NCI-H1105 treated with DMSO at 0.1 percent for 48 hours (cell line): Measurements from ENCODE around the gene ZMYND11.
"Not testable (repeated sequence)": the region's sequence is repeated elsewhere in the genome, so short reads cannot be mapped to it uniquely, and the experiment has no call there.

Experiments used
- DNase-seq: peaks from one replicate; lab custom pipeline; 2025; lab: John Stamatoyannopoulos, UW

ZMYND11 gene

DNA sequence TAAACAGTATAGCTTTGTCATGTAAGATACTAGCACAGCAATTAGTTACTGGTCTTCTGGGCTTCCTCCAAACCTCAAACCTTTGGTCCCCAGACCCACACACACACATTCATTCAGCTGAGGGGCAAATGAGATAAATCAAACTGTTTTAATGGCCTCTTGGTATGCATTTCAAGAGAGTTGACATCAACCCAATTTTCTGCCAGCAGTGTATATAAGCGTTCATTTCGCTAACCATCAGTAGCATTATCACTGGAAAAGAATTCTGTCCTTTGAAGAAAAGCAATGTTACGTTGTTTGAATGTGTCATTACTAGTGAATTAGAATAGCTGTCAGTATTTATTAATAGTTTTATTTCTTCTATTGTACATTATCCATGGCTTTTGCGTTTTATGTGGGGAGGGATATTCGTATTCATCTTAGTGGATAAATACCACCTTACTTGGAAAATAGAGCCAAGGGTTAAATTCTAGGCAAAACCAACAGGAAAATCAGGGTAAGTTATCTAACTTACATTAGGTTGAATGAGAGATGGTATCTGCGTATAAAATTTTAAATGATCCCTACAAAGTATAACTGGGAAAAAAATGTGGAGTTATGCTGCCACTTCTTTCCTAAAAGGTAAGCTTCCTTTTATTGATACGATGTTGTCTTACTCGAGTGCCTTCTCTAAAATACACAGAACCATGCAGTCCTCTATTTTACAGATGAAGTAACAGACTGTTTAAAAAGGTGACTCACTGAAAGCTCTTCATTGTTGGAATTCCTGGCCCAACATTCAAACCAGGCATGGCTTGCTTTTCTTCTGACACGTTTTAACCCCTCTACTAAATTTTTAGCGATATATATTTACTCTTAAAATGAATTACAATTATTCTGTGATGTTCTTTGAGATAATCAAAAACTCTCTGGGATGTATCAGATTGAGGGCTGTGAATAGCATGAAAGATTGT is 2.0 kb upstream of the ZMYND11 start:
- DNase-seq, result no peak

DNA sequence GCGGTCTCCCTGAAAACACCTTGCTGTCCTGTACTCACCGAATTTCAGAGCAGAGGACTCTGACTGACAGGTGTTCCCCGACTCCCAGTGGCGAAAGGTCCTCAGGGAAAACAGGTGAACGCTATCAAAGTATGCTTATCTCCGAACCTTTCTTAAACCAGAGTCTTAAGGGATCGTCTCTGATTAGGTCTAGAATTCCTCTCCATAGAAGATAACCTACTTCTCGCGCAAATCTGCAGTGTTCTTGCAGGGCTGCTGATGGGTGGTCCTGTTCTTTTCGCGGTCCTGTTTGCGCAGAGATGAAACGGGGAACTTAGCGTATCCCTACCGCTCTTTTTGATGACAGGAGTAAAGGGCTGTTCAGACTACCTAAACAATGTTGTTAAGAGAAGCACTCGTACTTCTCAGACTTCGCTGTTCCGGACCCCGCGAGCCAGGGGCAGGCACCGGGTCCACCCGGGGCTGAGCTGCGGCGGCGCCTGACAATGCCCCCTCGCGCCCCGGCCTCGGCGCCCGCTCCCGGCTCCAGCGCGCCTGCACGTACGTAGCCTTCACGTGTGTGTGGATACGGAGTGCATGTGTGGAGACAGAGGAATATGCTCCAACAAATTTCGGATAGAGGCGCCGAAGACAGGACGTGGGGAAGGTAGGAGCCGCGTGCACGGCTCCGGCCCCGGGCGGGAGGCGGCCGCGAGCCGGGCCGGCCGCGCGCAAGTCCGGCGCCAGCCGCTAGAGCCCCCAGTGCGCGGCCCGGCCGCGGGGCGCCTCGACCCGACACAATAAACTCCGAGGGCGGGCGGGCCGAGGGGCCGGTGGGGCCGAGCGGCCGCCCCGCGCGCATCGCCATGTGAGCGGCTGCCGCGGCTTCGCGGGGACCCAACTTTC is 766 bp upstream of the ZMYND11 start:
- DNase-seq, result peak; percentile 16

DNA sequence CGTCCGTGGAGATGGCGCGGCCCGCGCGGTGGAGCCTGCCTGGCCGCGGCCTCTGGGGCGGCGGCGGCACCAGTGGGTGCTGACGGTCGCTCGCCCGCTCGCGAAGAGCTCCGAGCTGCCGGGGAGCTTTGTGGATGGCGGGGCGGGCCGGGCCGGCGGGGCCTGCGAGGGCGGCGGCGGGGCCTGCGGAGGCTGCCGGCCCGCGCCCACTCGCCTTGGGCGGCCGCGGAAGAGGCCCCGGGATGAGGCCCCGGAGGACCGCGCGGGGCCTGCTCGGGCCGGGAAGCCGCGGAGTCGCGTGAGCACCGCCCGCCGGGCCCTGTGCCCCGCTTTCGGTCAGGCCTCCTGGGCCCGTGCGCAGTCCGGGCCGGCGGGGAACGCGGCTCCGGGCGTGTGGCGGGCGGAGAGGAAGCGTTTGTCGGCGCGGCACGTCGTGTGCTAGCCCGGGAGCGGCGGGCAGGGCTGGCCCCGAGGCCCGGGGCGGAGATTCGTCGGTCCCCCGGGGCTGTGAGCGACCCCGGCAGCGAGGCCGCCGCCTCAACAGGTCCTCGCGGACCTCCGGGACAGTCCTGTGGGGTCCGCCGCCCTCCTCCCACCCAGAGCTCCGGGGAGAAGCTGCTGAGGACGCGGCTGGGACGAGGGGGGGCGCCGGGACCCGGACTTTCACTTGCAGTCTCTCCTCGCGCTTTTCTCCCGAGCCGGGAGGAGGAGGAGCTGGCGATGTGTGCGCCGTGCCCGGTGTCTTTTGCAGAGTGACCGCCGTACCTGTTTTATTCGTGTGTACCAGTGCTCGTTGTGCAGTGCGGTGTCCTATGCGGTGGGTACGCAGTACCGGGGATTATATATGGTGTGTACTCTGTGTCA is 578 bp downstream of the ZMYND11 start:
- DNase-seq, result peak; percentile 33

DNA sequence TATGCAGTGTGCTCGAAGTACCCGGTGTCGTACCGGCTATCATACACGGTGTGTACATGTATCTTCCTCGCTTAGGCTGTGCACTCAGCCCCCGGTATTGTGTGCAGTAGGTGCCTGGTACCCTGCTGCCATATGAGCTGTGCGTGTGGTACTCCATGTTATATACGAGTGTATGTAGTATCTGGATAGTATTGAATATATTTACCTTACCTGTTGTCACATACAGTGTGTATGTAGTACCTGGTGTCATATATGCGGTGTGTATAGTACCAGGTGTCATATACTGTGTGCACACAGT is 1.2 kb downstream of the ZMYND11 start:
- peak; percentile 33 for DNase-seq

DNA sequence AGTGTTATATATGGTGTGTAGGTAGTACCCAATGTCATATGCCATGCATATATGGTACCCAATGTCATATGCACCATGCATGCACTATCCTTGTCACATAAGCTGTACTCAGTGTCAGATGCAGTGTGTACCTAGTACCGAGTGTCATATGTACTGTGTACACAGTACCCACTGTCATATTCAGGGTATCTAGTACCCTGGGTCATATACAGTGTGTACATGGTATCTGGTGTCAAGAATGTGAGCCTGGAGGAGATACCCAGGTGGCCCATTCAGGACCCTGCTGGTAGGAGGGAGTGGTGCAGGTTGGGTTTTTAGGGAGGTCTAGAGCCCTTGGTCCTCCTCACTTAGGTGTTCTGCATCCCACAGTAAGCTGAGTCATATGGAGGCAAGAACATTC is 1.8 kb downstream of the ZMYND11 start:
- peak; percentile 12 for DNase-seq

DNA sequence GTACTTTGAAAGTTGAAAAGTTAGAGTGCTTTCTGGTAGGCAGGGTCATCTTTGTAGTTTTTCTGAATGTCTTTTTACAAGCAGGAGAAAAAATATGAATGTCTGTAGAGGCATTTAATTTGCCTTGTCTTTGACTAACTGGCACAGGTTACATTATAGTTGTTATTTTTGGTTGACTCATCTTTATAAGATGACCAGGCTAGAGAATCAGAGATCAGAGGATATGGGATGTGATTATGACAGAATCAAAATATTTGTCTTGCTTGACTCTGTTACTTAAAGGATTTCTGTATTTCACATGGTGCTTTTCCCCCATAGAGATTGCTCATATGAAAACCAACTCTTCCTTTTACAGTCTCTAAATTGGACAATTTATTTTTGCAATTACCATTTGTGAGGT is 2.4 kb downstream of the ZMYND11 start:
- DNase-seq, result no peak

DNA sequence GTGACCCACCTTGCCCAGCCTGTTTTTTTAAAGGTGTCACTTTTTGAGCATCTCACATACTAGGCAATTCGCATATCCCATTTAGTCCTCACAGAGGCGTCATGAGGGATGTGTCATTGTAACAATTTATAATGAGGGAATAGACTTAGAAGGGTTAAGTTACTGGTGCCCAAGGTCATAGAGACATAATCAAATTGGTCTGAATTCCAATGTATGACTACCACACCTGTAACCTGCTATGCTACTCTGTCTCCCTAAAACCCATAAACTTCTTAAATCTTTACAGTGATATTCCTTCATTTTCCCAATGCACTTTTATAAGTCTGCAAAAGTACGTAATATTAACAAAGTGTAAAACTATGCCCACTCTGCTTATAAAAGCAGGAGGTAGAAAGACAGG is 7.1 kb downstream of the ZMYND11 start:
- DNase-seq, result no peak

DNA sequence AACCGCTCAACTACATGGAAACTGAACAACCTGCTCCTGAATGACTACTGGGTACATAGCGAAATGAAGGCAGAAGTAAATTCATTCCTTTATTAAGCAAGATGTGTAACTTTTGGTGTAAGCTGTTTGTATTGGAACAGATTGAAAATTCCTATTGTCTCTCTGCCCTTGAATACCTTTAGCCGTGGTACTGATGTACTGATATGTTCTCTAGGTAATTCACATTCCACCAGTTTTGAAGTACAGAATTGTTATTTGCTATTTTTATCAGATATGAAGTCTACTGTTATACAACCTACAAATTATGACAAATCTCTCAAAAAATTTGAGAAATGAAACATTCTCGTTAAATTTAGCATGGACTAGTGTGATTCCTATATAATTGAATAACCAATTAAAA is 17.7 kb downstream of the ZMYND11 start:
- DNase-seq, result no peak

DNA sequence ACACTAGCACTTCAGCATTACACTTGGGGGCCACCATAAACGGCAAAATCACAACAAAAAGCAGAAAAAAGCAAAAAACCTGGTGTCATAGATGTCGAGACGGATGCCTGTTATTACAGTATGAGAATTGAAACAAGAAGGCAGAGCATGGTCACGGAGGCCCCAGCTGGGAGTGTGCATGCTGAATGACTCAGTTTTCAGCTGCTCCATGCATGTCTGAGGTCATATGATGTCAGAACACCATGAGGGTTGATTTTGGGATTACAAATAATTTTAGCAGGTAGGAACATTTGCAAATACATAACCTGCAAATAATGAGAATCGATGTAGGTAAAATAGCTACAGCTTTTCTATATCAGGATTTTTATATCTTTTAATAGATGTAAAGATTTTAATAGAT is 19.1 kb downstream of the ZMYND11 start:
- DNase-seq, result no peak

DNA sequence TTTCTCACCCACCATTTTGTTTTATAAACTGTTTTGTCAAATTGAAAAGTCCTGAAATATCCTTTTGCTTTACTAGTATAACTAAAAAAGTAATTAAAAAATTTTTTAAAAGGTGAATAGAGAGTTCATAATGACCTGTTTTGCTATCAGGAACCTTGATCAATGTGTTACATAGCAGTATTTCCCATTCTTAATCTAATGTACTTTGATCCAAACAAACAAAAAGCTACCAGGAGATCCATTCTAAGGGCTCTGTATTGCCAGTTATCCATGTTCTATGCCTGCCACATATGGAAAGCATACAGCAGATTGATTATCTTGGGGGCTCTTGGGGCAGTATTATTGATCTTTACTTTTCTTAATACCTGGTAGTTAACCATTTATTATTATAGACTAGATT is 32.1 kb downstream of the ZMYND11 start:
- no peak for DNase-seq

DNA sequence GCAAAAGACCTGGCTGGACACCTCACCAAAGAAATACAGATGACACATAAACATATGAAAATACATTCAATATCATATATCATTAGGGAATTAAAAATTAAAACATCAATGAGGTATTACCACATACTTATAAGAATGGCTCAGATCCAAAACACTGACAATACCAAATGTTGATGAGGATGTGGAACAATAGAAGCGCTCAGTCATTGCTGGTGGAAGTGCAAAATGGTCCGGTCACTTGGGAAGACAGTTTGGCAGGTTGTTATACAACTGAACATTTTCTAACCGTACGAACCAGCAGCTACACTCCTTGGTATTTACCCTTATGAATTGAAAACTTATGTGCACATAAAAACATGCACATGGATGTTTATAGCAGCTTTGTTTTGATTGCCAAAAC is 38.5 kb downstream of the ZMYND11 start:
- DNase-seq, result no peak

DNA sequence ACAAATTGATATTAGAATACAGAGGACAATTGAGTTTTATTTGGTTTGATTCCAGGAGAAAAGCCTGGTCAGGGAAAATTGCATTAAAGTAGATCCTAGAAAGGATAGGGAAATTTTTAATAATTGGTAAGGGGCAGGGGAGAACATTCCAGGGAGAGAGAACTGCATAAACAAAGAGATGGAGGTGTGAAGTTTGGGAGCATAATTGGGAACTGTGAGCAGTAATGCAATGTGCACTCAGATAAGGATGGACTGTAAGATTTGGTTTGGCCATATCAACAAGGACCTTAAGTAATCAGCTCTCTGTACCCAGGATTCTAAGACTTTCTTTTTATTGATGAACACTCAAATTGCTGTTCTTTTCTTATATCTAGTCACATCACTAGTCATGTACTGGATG is 41.4 kb downstream of the ZMYND11 start:
- DNase-seq, result no peak

DNA sequence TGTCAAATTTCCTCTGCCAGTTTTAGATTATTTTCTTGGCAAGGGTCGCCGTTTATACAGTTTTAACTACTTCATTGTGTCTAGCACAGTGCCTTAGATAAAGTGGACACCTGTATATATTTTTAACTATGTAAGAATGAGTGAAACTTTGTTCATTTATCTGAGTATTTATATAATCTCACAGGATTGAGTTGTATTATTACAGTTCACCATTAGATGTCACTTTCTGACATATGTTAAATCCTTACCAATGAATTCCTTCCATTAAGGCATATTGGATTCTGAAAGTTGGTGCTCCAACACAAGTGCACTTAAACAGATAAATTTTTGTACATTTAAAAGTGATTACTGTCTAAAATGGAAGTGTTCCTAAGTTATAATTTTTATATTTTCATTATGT is 43.0 kb downstream of the ZMYND11 start:
- DNase-seq, result peak; percentile 25

DNA sequence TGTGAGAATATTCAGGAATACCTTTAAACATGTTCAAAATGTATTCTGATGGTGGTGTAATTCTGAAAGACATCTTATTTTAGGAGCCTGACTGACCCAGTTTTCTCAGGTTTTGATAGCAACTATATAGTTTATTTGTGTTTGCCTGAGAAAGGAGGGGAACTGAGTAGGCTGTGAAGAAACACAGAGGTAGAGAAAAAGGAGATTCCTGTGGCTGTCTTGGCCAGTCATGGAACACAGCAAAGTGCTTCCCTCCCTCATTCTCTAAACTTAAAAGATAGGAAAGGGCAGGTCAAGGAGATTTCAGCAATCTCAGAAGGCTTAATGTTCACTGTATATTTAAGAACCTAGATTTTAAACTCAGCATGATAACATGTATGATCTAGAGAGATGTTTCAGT is 43.5 kb downstream of the ZMYND11 start:
- DNase-seq, result no peak

DNA sequence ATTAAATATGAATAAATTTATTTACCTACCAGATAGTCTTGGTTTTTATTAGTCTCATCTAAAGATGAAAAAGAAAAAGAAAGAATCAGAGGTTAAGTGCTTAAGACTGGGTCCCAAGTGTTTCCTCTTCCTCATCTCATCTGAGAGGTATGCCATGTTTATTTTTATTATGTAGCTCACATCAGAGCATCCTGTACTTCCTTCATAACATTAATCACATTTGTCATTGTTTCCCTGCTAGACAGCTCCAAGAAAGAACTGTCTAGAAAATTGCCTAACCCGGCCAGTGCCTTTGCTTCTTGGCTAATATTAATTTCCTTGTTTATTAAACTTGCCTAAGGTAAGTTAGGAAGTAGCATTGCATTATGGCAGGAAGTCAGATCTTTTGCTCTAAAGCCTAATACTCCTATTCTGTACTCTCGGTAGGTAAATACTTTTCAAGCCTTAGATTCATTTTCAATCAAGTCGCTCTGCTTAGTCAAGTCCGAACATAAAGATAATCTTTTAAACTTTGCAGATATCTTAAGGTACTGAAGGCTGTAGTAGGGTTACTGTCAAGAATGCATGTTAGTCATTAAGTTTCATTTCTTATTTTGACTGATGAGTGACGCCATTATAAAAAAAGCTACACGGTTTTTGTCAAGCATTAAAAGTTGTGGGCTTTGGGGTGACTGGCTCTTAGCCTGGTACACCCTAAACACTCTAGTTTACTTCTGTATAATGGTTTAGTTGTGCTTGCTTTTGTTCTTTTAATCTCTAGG is 47.4 kb downstream of the ZMYND11 start:
- DNase-seq, result no peak

DNA sequence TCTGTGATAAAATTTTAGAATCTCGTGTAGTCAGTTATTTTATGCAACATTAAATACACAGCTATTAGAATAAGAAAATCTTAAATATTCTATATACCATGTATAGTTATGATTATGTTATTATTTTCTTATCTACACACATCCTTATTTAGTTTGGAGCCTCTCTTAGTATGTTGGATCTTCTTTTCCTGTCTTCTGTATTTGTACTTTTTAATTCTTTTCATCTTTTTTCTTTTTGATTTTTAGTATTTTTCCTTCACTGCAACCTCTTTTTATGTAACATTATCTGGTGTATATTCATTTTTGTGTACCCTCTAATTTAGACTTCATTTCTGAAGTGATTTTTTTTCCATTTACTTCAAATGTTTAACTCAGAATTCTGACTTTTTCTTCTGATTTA is 48.9 kb downstream of the ZMYND11 start:
- DNase-seq, result no peak

DNA sequence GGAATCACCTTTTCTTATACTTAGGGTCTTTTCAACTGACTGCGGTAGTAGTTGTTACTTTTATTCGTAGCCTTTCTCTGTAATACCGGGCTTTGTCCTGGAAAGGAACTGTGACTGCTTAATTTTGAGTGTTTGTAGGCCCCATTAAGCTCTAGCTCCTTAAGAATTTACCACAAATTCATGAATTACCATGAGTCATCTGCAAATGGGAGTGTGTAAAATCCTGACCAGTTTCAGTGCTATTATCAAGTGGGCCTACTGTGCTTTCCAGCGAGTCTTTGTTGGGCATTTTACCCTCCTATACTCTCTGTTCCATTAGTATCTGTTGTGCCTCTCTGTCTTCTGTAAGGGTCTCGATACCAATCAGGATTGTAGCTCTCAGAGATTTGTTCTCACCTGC is 49.7 kb downstream of the ZMYND11 start:
- no peak for DNase-seq

DNA sequence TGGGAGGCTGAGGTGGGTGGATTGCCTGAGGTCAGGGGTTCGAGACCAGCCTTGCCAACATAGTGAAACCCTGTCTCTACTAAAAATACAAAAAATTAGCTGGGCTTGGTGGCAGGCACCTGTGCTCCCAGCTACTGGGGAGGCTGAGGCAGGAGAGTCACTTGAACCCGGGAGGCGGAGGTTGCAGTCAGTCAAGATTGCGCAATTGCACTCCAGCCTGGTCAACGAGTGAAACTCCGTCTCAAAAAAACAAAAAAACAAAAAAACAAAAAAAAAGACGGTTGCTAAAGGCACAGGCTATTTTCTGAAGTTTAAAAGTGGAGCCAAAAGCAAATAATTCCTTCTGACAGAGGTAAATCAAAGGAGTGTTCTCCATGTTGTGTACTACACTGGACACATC is 50.3 kb downstream of the ZMYND11 start:
- not testable (repeated sequence) for DNase-seq

DNA sequence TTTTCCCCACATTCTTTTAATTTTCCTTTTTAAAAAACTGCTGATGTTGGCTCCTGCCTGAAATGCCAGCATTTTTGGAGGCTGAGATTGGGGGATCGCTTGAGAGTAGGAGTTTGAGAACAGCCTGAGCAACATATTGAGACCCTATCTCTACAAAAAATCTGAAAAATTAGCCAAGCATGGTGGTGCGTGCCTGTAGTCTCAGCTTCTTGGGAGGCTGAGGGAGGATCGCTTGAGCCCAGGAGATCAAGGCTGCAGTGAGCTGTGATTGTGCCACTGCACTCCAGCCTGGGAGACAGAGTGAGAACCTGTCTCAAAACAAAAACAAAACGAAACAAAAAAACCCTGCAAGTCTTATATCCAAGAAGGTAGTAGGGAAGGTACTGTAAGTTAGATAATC is 51.7 kb downstream of the ZMYND11 start:
- DNase-seq, result no peak

DNA sequence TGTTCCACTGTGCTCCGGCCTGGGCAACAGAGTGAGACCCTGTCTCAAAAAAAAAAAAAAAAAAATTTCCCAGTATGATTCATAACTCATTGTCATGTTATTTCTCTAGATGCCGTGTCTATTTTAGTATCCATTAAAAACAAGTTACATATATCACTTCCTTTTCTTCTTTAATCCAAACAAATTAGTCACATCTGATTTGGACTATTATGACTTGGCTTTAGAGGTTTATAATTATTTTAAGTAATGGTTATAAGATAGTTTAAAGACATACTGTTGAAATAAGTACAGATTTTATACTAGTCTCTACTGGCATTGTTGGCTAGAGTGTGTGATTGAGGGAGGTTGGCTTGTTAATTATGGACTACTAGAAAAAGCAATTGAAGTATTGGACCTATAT is 53.3 kb downstream of the ZMYND11 start:
- no peak for DNase-seq

DNA sequence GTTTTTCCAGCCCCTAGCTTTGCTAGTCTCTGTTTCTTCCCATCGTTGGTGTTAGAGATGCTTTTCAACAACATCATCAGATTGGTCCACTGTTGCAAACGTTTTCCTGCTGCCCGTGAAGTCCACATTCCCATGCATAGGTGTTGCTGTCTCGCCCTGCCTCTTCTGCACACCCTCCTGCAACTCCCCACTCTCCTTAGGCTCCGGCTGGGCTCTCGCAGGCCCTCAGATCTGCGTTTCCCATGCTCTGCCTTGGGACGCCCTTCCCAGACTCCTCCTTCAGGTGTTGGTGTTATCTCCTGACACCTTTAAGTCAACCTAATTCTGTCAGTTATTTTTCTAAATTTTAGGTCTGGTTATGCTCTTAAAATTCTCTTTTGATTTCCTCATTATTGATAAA is 55.0 kb downstream of the ZMYND11 start:
- DNase-seq, result no peak
